KG1 (cell line): Measurements from ENCODE around the gene HOOK2.
"Not testable (repeated sequence)": the region's sequence is repeated elsewhere in the genome, so short reads cannot be mapped to it uniquely, and the experiment has no call there.

Experiments
- DNase-seq: peaks from one replicate; lab custom pipeline; 2025; lab: John Stamatoyannopoulos, UW

The HOOK2 gene

GRCh38 chr19:12752056-12752781 lies 23.1 kb downstream of the HOOK2 start:
- DNase-seq, result no peak

- no peak for DNase-seq
These were observed 23.7 kb downstream of the HOOK2 start, which contains the start of gene BEST2 for GRCh38 chr19:12751635-12752034. BEST2 (plus strand) TSS chr19:12751791; CDS start chr19:12752593, 802 bp downstream.

- no peak for DNase-seq
These were observed 24.5 kb downstream of the HOOK2 start for GRCh38 chr19:12750851-12751250.

GRCh38 chr19:12749938-12750521 lies 25.3 kb downstream of the HOOK2 start:
- DNase-seq, result no peak

- DNase-seq, result no peak
These were observed 26.9 kb downstream of the HOOK2 start for GRCh38 chr19:12748489-12748888.

- no peak for DNase-seq
These were observed 30.0 kb downstream of the HOOK2 start for GRCh38 chr19:12745166-12745897.

- no peak for DNase-seq
These were observed 37.5 kb downstream of the HOOK2 start for GRCh38 chr19:12737835-12738351.

- peak; percentile 89 for DNase-seq
These were observed 38.1 kb downstream of the HOOK2 start, which contains the start of gene GET3 for GRCh38 chr19:12736995-12737834. GET3 (plus strand) TSS chr19:12737497; CDS start chr19:12737506, 9 bp downstream.

GRCh38 chr19:12733369-12734214 lies 41.8 kb downstream of the HOOK2 start:
- peak; percentile 33 for DNase-seq

GRCh38 chr19:12731337-12731736 lies 44.0 kb downstream of the HOOK2 start:
- no peak for DNase-seq

- DNase-seq, result no peak
These were observed 45.3 kb downstream of the HOOK2 start for GRCh38 chr19:12730064-12730463.

- no peak for DNase-seq
These were observed 47.5 kb downstream of the HOOK2 start for GRCh38 chr19:12727745-12728433.

GRCh38 chr19:12726988-12727316 lies 48.4 kb downstream of the HOOK2 start:
- DNase-seq, result no peak

- DNase-seq, result not testable (repeated sequence)
These were observed 49.7 kb downstream of the HOOK2 start for GRCh38 chr19:12725612-12726011.

- peak; percentile 48 for DNase-seq
These were observed 51.5 kb downstream of the HOOK2 start, which contains the start of gene TNPO2 for GRCh38 chr19:12723641-12724426. TNPO2 (minus strand) TSS chr19:12723932; CDS start chr19:12720977, 2,955 bp downstream.

GRCh38 chr19:12723381-12723640 lies 52.0 kb downstream of the HOOK2 start:
- no peak for DNase-seq

- peak; percentile 95 for DNase-seq
These were observed 52.6 kb downstream of the HOOK2 start for GRCh38 chr19:12722566-12723380.

GRCh38 chr19:12721656-12722565 lies 53.4 kb downstream of the HOOK2 start:
- peak; percentile 18 for DNase-seq
